H1 (cell line): Measurements from ENCODE around the gene TOR4A. TPM values are rescaled to one million over a fixed set of nuclear protein-coding genes. Genes with fewer than 3 reads are reported as not detected.
A peak's percentile ranks its signal among the peaks of the same experiment; 100 is the strongest.

Source experiments
- CTCF ChIA-PET: fragments of 300-600 bp; sonication (Branson Sonifier 250); formaldehyde crosslinking; loops from one replicate; lab custom pipeline; 2021; ENCODE audit not compliant: partially characterized antibody; lab: Charles Lee
- POLR2A ChIA-PET: fragments of 300-600 bp; sonication (Branson Sonifier 250); formaldehyde crosslinking; loops from one replicate; lab custom pipeline; 2021; ENCODE audit warnings: inconsistent platforms; ENCODE audit not compliant: partially characterized antibody; lab: Charles Lee
- DNase-seq, 2 experiments: peaks; one replicate each; pipeline versions ENCODE4 v3.0.0 to v3.0.0-alpha.2; 2010 to 2022; ENCODE audit warnings: low spot score in 2 of 2, low read depth in 1 of 2, mixed read lengths in 1 of 2
- FAIRE-seq: peaks from 2 replicates; lab custom pipeline; 2011; peaks lifted over from hg19 to GRCh38; lab: Jason Lieb, UNC
- H2AFZ ChIP-seq: 2 replicates; pipeline ENCODE4 v1.8.1; 2012; ENCODE audit warnings: low read length, inconsistent platforms
- H2AK5ac ChIP-seq: 2 replicates; pipeline ENCODE4 v1.6.1; 2013; ENCODE audit warnings: low read depth, low read length
- H2BK120ac ChIP-seq: replicated peaks from 2 replicates; pipeline ENCODE3; 2013; ENCODE audit warnings: low read depth, low read length, inconsistent platforms
- H2BK12ac ChIP-seq: 2 replicates; pipeline ENCODE4 v1.6.1; 2013; ENCODE audit warnings: low read depth, low read length
- H2BK15ac ChIP-seq: 2 replicates; pipeline ENCODE4 v1.6.1; 2013; ENCODE audit warnings: low read length
- H2BK20ac ChIP-seq: 2 replicates; pipeline ENCODE4 v1.6.1; 2013; ENCODE audit warnings: low read length
- H2BK5ac ChIP-seq: 2 replicates; pipeline ENCODE4 v1.6.1; 2013; ENCODE audit warnings: low read depth, low read length
- H3K14ac ChIP-seq: 2 replicates; pipeline ENCODE4 v1.6.1; 2013; ENCODE audit warnings: inconsistent platforms; ENCODE audit not compliant: insufficient read length
- H3K18ac ChIP-seq: 2 replicates; pipeline ENCODE4 v1.6.1; 2013; ENCODE audit warnings: low read length; ENCODE audit errors: extremely low read depth
- H3K23ac ChIP-seq: 2 replicates; pipeline ENCODE4 v1.6.1; 2013; ENCODE audit warnings: inconsistent platforms; ENCODE audit not compliant: insufficient read length
- H3K23me2 ChIP-seq: 2 replicates; pipeline ENCODE4 v1.6.1; 2013; ENCODE audit warnings: low read depth, low read length
- H3K27ac ChIP-seq: 2 replicates; pipeline ENCODE4 v1.6.1; 2011; ENCODE audit warnings: low read depth, low read length, inconsistent platforms
- H3K27me3 ChIP-seq, 4 experiments: replicated peaks in 1 of 4; 1 replicate in 1 of 4; 2 replicates in 3 of 4; pipeline versions ENCODE4 v1.6.1 to v1.8.1; 2011 to 2013; ENCODE audit warnings: low read length in 3 of 4, mild to moderate bottlenecking in 3 of 4, inconsistent platforms in 2 of 4, mixed read lengths in 2 of 4, moderate library complexity in 1 of 4; ENCODE audit not compliant: control insufficient read depth in 3 of 4, insufficient read depth in 3 of 4; ENCODE audit errors: extremely low read depth in 1 of 4
- H3K36me3 ChIP-seq, 4 experiments: 2 replicates each; pipeline versions ENCODE4 v1.6.1 to v1.8.1; 2011 to 2013; ENCODE audit warnings: mild to moderate bottlenecking in 4 of 4, low read length in 3 of 4, moderate library complexity in 2 of 4, control low read depth in 1 of 4, inconsistent platforms in 1 of 4; ENCODE audit not compliant: insufficient read depth in 4 of 4, control insufficient read depth in 2 of 4
- H3K4ac ChIP-seq: replicated peaks from 2 replicates; pipeline ENCODE3; 2013; ENCODE audit warnings: low read length, low read depth, mixed read lengths, inconsistent platforms; ENCODE audit not compliant: insufficient read length
- H3K4me1 ChIP-seq, 4 experiments: replicated peaks in 1 of 4; 1 replicate in 1 of 4; 2 replicates in 3 of 4; pipeline versions ENCODE4 v1.6.1 to v1.8.1; 2011 to 2013; ENCODE audit warnings: low read length in 3 of 4, inconsistent platforms in 2 of 4, mixed read lengths in 1 of 4; ENCODE audit not compliant: insufficient read depth in 4 of 4, control insufficient read depth in 3 of 4
- H3K4me2 ChIP-seq, 2 experiments: 2 replicates each; pipeline versions ENCODE4 v1.6.1 to v1.8.1; 2011 to 2013; ENCODE audit warnings: low read depth in 2 of 2, low read length in 2 of 2, control low read depth in 1 of 2, inconsistent platforms in 1 of 2, mild to moderate bottlenecking in 1 of 2; ENCODE audit not compliant: insufficient read depth in 1 of 2
- H3K4me3 ChIP-seq, 4 experiments: fragments of 200-600, 300-600 bp in 1 of 4; sonication (generic), shearing (Covaris generic), sonication (Bioruptor Twin) in 1 of 4; 2 replicates each; pipeline versions ENCODE4 v1.5.1 to v1.8.1; 2011 to 2016; ENCODE audit warnings: low read length in 4 of 4, low read depth in 3 of 4, control low read depth in 2 of 4, inconsistent platforms in 2 of 4, mild to moderate bottlenecking in 2 of 4, mixed read lengths in 1 of 4, moderate library complexity in 1 of 4; ENCODE audit not compliant: insufficient read depth in 2 of 4; ENCODE audit errors: extremely low read depth in 1 of 4
- H3K56ac ChIP-seq: replicated peaks from 2 replicates; pipeline ENCODE3; 2013; ENCODE audit warnings: low read depth, mild to moderate bottlenecking, mixed read lengths, low read length, inconsistent platforms; ENCODE audit not compliant: insufficient read length
- H3K79me1 ChIP-seq: 2 replicates; pipeline ENCODE4 v1.6.1; 2013; ENCODE audit warnings: low read depth, low read length, control low read depth
- H3K79me2 ChIP-seq, 2 experiments: 2 replicates each; pipeline versions ENCODE4 v1.6.1 to v1.8.1; 2012 to 2013; ENCODE audit warnings: low read length in 2 of 2, mild to moderate bottlenecking in 2 of 2, inconsistent platforms in 1 of 2; ENCODE audit not compliant: insufficient read depth in 2 of 2, control insufficient read depth in 1 of 2
- H3K9ac ChIP-seq, 4 experiments: replicated peaks in 1 of 4; 1 replicate in 1 of 4; 2 replicates in 3 of 4; pipeline versions ENCODE4 v1.6.1 to v1.8.1; 2011 to 2013; ENCODE audit warnings: low read depth in 3 of 4, low read length in 3 of 4, control low read depth in 2 of 4, mild to moderate bottlenecking in 2 of 4, moderate library complexity in 2 of 4, inconsistent platforms in 1 of 4; ENCODE audit errors: extremely low read depth in 1 of 4
- H3K9me3 ChIP-seq, 2 experiments: 2 replicates each; pipeline versions ENCODE4 v1.6.1 to v1.8.1; 2012 to 2013; ENCODE audit warnings: mild to moderate bottlenecking in 2 of 2, moderate library complexity in 2 of 2, control low read depth in 1 of 2, inconsistent platforms in 1 of 2, low read depth in 1 of 2, low read length in 1 of 2, mixed read lengths in 1 of 2; ENCODE audit not compliant: insufficient read depth in 2 of 2
- H4K20me1 ChIP-seq, 2 experiments: replicated peaks in 1 of 2; 2 replicates each; pipeline versions ENCODE3 to v1.8.1; 2011 to 2013; ENCODE audit warnings: inconsistent platforms in 2 of 2, low read length in 2 of 2, mild to moderate bottlenecking in 1 of 2; ENCODE audit not compliant: insufficient read depth in 2 of 2, control insufficient read depth in 1 of 2
- H4K5ac ChIP-seq: 2 replicates; pipeline ENCODE4 v1.6.1; 2013; ENCODE audit warnings: low read length, low read depth, mixed read lengths, inconsistent platforms; ENCODE audit not compliant: insufficient read length
- H4K8ac ChIP-seq: 2 replicates; pipeline ENCODE4 v1.8.0; 2013; ENCODE audit warnings: mild to moderate bottlenecking, moderate library complexity, low read length, inconsistent platforms; ENCODE audit not compliant: insufficient read depth; ENCODE audit errors: extremely low read depth
- H4K91ac ChIP-seq: replicated peaks from 2 replicates; pipeline ENCODE3; 2013; ENCODE audit warnings: low read length, mixed read lengths, inconsistent platforms; ENCODE audit not compliant: insufficient read length
- BCL11A ChIP-seq, 2 experiments: IDR thresholded peaks; one replicate each; pipeline ENCODE4 v1.6.1; 2011; ENCODE audit warnings: low read depth in 2 of 2, low read length in 2 of 2, mild to moderate bottlenecking in 2 of 2
- CTBP2 ChIP-seq: IDR thresholded peaks from 2 replicates; pipeline ENCODE4 v1.7.0; 2011; ENCODE audit warnings: borderline replicate concordance, mild to moderate bottlenecking, moderate library complexity, mixed read lengths, low read length; ENCODE audit not compliant: insufficient read depth, insufficient read length
- GABPA ChIP-seq: IDR thresholded peaks from 2 replicates; pipeline ENCODE4 v1.6.1; 2011; ENCODE audit warnings: mild to moderate bottlenecking, low read length, moderate library complexity, borderline replicate concordance; ENCODE audit not compliant: insufficient read depth
- GTF2F1 ChIP-seq: IDR thresholded peaks from 2 replicates; pipeline ENCODE4 v1.6.1; 2012; ENCODE audit warnings: low read depth, low read length, improper control_type of control experiment, borderline replicate concordance
- NRF1 ChIP-seq: IDR thresholded peaks from 2 replicates; pipeline ENCODE4 v1.6.1; 2011; ENCODE audit warnings: mild to moderate bottlenecking, low read depth, low read length, improper control_type of control experiment
- PHF8 ChIP-seq: fragments of 200-600 bp; sonication (generic); conservative IDR thresholded peaks from 2 replicates; pipeline ENCODE4 v1.7.1; 2012; ENCODE audit warnings: low read depth, mild to moderate bottlenecking, inconsistent platforms, low read length, moderate library complexity
- RNF2 ChIP-seq: fragments of 200-900, 300-1000 bp; sonication (generic); IDR thresholded peaks from 2 replicates; pipeline ENCODE4 v1.7.1; 2016; ENCODE audit warnings: borderline replicate concordance, low read depth, mild to moderate bottlenecking, antibody characterized with exemption, low read length; ENCODE audit not compliant: poor library complexity, severe bottlenecking; ENCODE audit errors: missing control alignments
- RXRA ChIP-seq: IDR thresholded peaks from 2 replicates; pipeline ENCODE4 v1.6.1; 2011; ENCODE audit warnings: low read depth, mild to moderate bottlenecking, low read length, moderate library complexity; ENCODE audit not compliant: insufficient read depth
- SP2 ChIP-seq: IDR thresholded peaks from 2 replicates; pipeline ENCODE4 v1.6.1; 2012; ENCODE audit warnings: mild to moderate bottlenecking, low read length, inconsistent platforms
- TAF7 ChIP-seq: optimal IDR thresholded peaks from 2 replicates; pipeline ENCODE3; 2011; ENCODE audit warnings: low read depth, mild to moderate bottlenecking, inconsistent platforms, low read length, moderate library complexity, borderline replicate concordance
- YY1 ChIP-seq: IDR thresholded peaks from 2 replicates; pipeline ENCODE4 v1.6.1; 2011; ENCODE audit warnings: low read depth, mild to moderate bottlenecking, low read length
- WGBS, 2 experiments: shearing (Covaris generic) in 1 of 2; methylation state at CpG; one replicate each; pipeline versions ENCODE4 v1.1.6 to v1.1.7; 2013 to 2015; ENCODE audit warnings: low lambda C conversion rate in 2 of 2, mixed read lengths in 2 of 2, inconsistent platforms in 1 of 2, low coverage in 1 of 2, missing lambda C conversion rate in 1 of 2; ENCODE audit not compliant: insufficient replicate concordance in 2 of 2, insufficient coverage in 1 of 2, insufficient read length in 1 of 2; ENCODE audit errors: extremely low coverage in 1 of 2, missing lambda C conversion rate in 1 of 2; 5-methylcytosine and 5-hydroxymethylcytosine counted together
- polyA plus RNA-seq, 7 experiments: library from polyadenylated mRNA; depleted of rRNA in 3 of 7; stranded (reverse) in 5 of 7; unstranded in 2 of 7; fragments of >200 nt in 5 of 7; fragments of 200-250 nt in 2 of 7; gene quantifications; 1 replicate in 5 of 7; 2 replicates in 1 of 7; 4 replicates in 1 of 7; pipeline versions ENCODE4 v1.2.1 to v1.2.3, GENCODE V29; 2011 to 2013; ENCODE audit warnings: missing spikeins in 2 of 7, mixed read lengths in 2 of 7
- total RNA-seq: library from RNA; stranded (reverse); fragmentation: NEBNext Ultra II Directional; extraction: Animal tissue kit (Norgen Biotek cat#: 25700); gene quantifications from 2 replicates; pipeline ENCODE4 v1.2.1, GENCODE V29; 2021

The TOR4A gene
- total and polyA plus RNA-seq, 2 of the 8 experiments (the other 6 are each of a cell fraction or from before 2014, with no cell fraction given): 8.4 to 9.3 TPM

GRCh38 chr9:137317021-137317717, 39.6 kb downstream of the TOR4A start:
- H2BK12ac ChIP-seq: no peak overlapping the region
- no peak overlapping the region for H2AFZ ChIP-seq
- H3K18ac ChIP-seq: no peak overlapping the region; the same call in 1 of the 2 replicates
- H3K4me3 ChIP-seq: no peak overlapping the region; a peak in 1 of 8 replicates
- ChIA-PET POLR2A (interaction anchor here (1.0 to 11.9 kb wide), 7 partner anchors 8 to 276 kb away, joined by 3 to 129 read pairs (median 3); partner anchors contain the start of genes NRARP and TUBB4B), CTCF (interaction anchor here (1.1 to 5.7 kb wide), 6 partner anchors 14 to 127 kb away, joined by 3 to 55 read pairs (median 5); partner anchors contain the start of genes EXD3, NOXA1 and NRARP)
- no peak overlapping the region for H3K4ac ChIP-seq
- no peaks in the 10 kb centered on the region for H3K9me3 ChIP-seq
- no peaks in the 10 kb centered on the region for H3K79me2 ChIP-seq
- peak overlapping the region; percentile 46; the same call in 1 of the 2 replicates for H2BK15ac ChIP-seq
- peaks cover 0 to 35% (median 15%) of the 10 kb centered on the region in 4 experiments; a peak in 6 of 7 replicates for H3K4me1 ChIP-seq
- DNase-seq (peak in 1 of 2 experiments; percentile 49), FAIRE-seq (no peak)
- no peak overlapping the region for H3K23ac ChIP-seq
- H3K56ac ChIP-seq: no peak overlapping the region
- no peak overlapping the region for H2BK5ac ChIP-seq
- no peak overlapping the region for H2BK20ac ChIP-seq
- 95% methylated on average over 17 of the region's 19 CpGs; no CpG with 5 or more reads in 1 of the 2 experiments for WGBS, 2 experiments
- H4K8ac ChIP-seq: peak overlapping the region; percentile 28
- no peak overlapping the region for H3K27ac ChIP-seq
- H3K9ac ChIP-seq: no peak overlapping the region
- no peak overlapping the region for H2BK120ac ChIP-seq
- H4K5ac ChIP-seq: no peak overlapping the region
- no peaks in the 10 kb centered on the region for H3K79me1 ChIP-seq
- no peaks in the 10 kb centered on the region for H4K20me1 ChIP-seq
- H4K91ac ChIP-seq: peak overlapping the region; percentile 42
- H3K4me2 ChIP-seq: peak overlapping the region in 1 of 2 experiments; percentile 26; a peak in 1 of 4 replicates
- no peaks in the 10 kb centered on the region for H3K36me3 ChIP-seq
- H3K27me3 ChIP-seq: peaks cover 0 to 4% (median 0%) of the 10 kb centered on the region in 4 experiments; a peak in 2 of 7 replicates
- no peak overlapping the region for H2AK5ac ChIP-seq
- no peak overlapping the region for H3K14ac ChIP-seq
- H3K23me2 ChIP-seq: no peaks in the 10 kb centered on the region; the same call in 1 of the 2 replicates
- TF ChIP-seq CTBP2: no peak
- TF ChIP-seq GTF2F1: no peak
- TF ChIP-seq SP2: no peak
- TF ChIP-seq NRF1: no peak
- TF ChIP-seq BCL11A (IDR thresholded peaks at IDR 0.05; ENCODE audit: low read depth in 2 of 2, low read length in 2 of 2): no peak
- TF ChIP-seq GABPA: no peak
- no peak for TF ChIP-seq RXRA
- TF ChIP-seq TAF7: no peak
- TF ChIP-seq PHF8: no peak
- TF ChIP-seq RNF2: no peak
- no peak for TF ChIP-seq YY1
